GM21528 (cell line): ENCODE data around the gene SMOC2.
"Not testable (repeated sequence)": the region's sequence is repeated elsewhere in the genome, so short reads cannot be mapped to it uniquely, and the experiment has no call there.

Experiments
- ATAC-seq: cut with Tn5 transposase; IDR thresholded peaks from one replicate; pipeline ENCODE4 v1.9.1; 2021; ENCODE audit warnings: mild to moderate bottlenecking, moderate library complexity; ENCODE audit not compliant: unreplicated experiment, low FRiP score

Gene SMOC2

DNA sequence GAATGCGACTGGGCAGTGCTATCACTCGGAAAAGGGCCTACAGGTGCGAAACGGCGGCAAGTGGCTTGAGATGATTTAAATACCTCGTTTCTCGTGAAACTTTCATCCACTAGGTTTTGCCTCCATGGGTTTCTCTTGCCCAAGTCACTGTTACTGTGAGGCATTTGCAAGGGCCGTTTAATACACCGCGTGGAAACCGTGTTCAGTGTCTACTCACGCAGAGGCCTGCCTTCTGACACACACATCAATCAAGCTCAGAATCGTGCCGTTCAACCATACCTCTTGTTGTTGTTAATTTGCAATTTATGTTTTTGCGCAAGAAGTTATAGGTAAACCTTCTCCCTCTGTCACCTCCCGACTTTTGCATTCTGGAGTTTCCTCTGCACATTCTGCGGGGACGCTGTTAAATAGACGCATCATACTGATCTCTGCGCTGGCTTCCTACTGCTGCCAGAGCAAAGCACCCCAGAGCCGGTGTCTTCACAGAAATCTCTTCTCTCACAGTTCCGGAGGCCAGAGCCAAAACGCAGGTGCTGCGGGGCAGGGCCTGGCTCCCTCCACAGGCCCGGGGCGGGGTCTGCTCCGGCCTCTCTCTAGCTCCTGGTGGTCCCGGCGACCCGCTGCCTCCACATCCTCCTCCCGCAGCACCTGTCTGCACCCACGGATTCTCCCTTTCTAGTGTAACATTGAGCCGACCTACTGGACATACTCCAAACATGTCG is 251.4 kb downstream of the SMOC2 start:
- no peak for ATAC-seq

GRCh38 chr6:168692915-168693257 is 251.9 kb downstream of the SMOC2 start:
- not testable (repeated sequence) for ATAC-seq

DNA sequence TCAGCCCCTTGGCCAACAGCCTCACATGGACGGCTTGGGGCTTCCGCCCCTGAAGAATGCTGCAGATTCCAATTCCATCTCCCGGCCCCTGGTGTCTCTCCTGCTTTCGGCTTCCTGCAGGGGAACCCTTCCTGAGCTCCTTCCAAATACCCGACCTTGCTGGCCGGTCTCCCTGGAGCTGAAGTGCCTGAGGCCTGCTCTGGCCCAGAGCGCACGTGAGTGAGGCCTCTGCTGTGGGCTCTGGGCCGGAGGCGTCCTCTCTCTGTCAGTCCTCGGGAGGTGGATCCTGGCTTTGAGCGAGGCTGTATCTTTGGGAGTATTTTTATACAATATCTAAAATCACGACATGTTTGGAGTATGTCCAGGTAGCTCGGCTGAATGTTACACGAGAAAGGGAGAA is 253.8 kb downstream of the SMOC2 start:
- not testable (repeated sequence) for ATAC-seq

DNA sequence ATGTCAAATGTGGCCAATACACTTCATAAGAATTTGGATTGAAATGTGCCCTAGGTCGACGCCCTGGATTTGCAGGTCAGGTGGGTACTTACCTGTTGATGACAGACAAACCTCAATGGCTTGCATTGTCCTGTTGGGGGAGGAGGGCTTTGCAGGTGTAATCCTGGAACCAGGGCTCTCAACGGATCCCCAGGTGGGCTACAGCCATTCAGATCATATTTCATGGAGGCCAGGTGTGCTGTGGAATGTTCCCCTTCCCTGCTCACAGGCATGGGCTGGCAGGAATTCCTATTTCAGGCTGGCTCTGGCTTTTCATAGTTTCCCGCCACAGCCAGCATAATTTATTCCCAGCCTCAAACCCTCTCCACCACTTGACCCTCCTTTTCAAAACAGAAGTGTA is 254.7 kb downstream of the SMOC2 start:
- no peak for ATAC-seq

DNA sequence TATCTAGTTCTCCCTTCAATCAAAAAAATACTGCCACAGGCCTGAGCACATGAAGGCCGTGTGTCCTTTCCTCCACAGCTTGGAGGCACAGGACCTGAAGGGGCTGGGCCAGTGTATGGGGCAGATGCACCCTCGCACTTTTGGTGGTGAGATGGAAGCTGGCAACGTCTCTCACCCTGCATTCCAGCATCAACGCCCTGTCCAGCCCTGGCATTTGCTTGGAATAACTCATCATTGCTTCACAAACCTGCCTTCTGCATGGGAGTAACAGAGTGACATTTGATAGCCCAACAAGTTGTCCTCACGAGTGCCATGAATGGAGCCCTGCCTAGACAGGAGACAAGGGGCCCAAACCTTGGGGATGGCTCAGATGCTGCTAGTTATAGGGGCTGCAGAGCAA is 257.9 kb downstream of the SMOC2 start:
- no peak for ATAC-seq

- no peak for ATAC-seq
These were observed 258.8 kb downstream of the SMOC2 start for GRCh38 chr6:168699631-168700295.

- no peak for ATAC-seq
These were observed 259.9 kb downstream of the SMOC2 start for GRCh38 chr6:168700880-168701279.

GRCh38 chr6:168703990-168704389 is 263.0 kb downstream of the SMOC2 start:
- ATAC-seq, result no peak

DNA sequence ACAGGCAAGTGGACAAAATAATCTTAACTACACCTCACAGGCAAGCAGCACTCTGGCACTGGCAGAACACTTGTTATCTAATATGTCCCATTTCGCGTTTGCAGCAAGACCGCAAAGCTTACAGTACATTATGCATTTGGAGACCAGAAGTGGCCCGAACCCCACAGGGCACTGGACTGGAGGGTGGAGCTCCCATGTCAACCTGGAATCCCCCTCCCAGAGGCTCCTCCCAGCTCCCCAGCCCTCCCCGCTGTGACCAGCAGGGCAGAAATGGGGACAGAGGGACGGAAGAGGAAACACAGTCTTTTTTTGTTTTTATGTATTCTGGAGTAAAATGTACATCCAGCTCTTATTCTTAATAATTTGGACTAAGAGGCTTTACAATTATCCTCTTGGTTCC is 263.7 kb downstream of the SMOC2 start:
- ATAC-seq, result no peak

- ATAC-seq, result not testable (repeated sequence)
These were observed 264.3 kb downstream of the SMOC2 start for GRCh38 chr6:168705271-168705670.

DNA sequence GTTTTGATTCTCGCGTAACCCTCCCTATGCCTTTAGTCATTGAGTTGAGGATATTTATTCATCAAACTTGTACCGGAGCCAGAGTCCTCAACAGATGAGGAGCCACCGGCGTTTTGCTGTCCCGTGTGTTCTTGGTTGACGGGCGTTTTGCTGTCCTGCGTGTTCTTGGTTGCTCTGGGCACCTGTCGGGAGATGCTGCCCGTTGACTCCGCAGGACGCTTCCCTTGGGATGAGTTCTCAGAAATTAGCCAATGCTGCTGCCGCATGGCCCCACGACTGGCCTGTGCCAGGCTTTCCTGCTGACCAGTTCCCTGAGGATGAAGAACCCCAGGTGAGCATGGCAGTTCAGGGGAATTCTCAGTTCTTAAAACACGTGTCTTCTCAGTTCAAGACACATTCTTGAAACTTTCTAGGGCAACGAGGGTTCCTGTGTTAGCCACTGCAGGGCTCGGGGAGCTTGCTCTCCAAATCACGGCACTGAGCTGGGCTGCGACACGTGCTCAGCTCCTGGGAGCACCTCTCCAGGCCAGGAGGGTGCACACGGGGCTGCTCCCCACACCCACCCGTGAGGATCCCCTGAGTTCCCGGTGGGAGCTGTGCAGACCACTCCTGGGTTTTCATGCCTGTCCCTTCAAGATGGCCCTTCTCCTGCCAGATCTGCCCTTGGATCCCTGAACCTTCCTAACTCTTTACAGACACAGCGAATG is 265.6 kb downstream of the SMOC2 start:
- ATAC-seq, result no peak

DNA sequence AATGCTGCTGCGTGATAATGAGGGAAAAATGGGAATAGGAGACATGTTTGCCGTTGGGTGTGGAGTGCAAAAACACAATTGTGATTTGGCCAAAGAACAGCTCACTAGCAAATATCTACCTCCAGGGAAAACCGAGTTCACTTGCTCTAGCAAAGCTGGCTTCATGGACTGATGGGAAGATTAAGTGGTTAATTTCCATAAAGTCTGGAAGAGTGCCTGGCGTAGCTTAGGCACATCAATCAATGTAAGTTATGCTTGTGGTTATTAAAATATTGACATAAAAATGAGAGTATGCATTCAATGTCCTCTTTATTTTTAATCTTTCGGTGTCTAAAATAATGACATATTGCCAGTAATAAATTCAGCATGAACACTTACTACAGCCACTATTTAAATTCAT is 267.5 kb downstream of the SMOC2 start:
- ATAC-seq, result no peak

DNA sequence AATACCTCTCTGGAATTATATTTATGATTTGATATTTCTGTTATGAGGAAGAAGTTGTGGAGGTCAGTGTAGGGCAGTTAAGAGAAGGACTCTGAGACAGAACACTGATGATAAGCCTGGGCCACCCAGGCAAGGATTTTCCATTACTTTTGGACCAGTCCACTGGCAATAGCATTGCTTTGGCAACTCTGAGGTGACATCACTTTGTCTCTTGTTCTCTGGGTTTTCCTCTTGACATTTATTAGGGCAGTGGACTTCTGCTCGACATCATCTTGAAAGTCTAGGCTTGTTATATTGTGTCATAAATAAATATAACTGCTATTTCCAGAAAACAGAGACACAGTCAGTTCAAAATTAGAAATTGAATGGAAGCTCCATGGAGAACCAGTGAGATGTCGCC is 268.0 kb downstream of the SMOC2 start:
- ATAC-seq, result no peak

DNA sequence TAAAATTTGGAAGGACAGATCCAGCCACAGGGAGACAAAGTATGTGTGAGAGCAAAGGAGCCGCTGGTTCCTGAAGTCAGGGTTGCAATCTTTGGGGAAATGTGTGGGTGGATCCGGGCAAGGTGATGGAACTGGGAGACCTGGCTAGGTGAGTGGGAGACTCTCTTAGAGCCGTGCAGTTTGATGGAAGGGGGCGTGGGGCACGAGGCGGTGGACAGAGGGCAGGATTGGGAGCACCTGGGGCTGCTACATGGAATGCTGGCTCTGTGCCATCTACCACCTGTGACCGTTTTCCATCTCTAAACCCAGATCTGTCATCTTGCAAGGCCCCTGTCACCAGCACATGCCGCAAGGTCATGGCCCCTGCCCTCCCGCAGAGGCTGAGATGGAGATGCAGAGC is 268.4 kb downstream of the SMOC2 start:
- ATAC-seq, result no peak

DNA sequence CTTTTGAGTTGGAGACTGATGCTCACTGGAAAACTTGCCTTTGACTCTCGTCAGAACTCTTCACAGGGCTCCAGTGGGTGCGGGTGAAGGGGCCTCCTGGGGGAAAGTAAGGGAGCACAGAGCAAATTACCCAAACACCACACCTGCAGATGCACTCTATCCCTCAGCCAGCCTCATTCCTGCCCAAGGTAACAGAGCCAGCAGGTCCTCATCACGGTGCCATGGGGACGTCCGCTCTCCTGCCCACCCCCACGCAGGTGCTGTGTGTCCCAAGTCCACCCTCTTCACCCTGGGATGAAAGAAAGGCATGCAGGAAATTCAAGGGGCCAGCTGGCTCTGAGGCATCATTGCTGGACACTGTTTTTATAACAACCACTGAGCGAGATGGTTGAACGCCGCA is 269.0 kb downstream of the SMOC2 start:
- ATAC-seq, result no peak

GRCh38 chr6:168711049-168711640 is 270.2 kb downstream of the SMOC2 start:
- no peak for ATAC-seq

GRCh38 chr6:168711666-168712300 is 270.8 kb downstream of the SMOC2 start:
- no peak for ATAC-seq

GRCh38 chr6:168712993-168713392 is 272.0 kb downstream of the SMOC2 start:
- no peak for ATAC-seq

DNA sequence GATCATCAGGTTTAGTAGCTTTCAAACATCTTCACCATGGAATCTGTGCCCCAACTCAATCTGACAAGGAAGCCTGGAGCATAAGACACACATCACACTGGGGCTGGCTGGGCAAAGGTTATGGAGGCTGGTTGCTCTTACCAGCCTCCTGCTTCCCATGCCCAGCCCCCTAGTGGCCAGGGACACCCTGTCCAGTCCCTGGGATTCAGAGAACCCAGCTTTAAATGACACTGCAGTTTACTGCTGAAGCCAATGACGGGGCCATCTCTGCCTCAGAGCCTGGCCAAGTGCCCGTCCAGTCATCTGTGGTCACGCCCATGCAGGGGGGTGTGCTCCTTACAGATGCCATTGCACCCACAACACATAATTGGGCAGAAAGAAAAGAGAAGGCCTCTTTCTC is 272.9 kb downstream of the SMOC2 start:
- no peak for ATAC-seq

DNA sequence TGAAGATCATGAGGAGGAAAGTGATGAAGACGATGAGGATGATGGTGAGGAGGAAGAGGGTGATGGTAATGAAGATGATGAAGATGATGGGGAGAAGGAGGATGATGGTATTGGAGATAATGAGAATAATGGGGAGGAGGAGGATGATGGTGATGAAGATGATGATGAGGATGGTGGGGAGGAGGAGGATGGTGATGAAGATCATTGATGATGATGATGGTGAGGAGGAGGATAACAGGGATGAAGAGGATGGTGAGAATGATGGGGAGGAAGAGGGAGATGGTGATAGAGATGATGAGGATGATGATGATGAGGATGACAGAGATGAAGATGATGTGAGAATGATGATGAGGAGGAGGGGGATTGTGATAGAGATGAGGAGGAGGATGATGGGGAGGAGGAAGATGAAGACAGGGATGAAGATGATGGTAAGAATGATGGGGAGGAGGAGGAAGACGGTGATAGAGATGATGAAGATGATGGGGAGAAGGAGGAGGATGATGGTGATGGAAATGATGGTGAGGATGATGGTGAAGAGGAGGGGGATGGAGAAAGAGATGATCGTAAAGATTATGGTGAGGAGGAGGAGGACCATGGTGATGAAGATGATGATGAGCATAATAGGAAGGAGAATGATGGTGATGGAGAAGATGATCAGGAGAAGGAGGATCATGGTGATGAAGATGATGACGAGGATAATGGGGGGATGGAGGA is 273.7 kb downstream of the SMOC2 start:
- ATAC-seq, result no peak
